Stimulated activated CD8-positive, alpha-beta memory T cell treated with anti-CD3 and anti-CD28 coated beads, Interleukin-12 subunit alpha, Interleukin-12 subunit beta, amount 100 ng/mL, for 4 hours (primary cell): ENCODE data around the gene TFCP2L1.
"Not testable (repeated sequence)": the region's sequence is repeated elsewhere in the genome, so short reads cannot be mapped to it uniquely, and the experiment has no call there.

Experiments used
- DNase-seq: peaks from one replicate; pipeline ENCODE4 v3.0.0-alpha.2; 2020; ENCODE audit warnings: low read depth

The TFCP2L1 gene

GRCh38 chr2:121242175-121242875 is 42.7 kb downstream of the TFCP2L1 start:
- DNase-seq, result no peak

- DNase-seq, result no peak
Measured at GRCh38 chr2:121241466-121241865, 43.5 kb downstream of the TFCP2L1 start.

GRCh38 chr2:121240436-121240835 is 44.6 kb downstream of the TFCP2L1 start:
- no peak for DNase-seq

- DNase-seq, result no peak
Measured at GRCh38 chr2:121239969-121240368, 45.0 kb downstream of the TFCP2L1 start.

- no peak for DNase-seq
Measured at GRCh38 chr2:121239471-121239870, 45.5 kb downstream of the TFCP2L1 start.

GRCh38 chr2:121238828-121239227 is 46.2 kb downstream of the TFCP2L1 start:
- no peak for DNase-seq

GRCh38 chr2:121237980-121238665 is 46.9 kb downstream of the TFCP2L1 start:
- DNase-seq, result no peak

- DNase-seq, result no peak
Measured at GRCh38 chr2:121237336-121237979, 47.5 kb downstream of the TFCP2L1 start.

GRCh38 chr2:121236650-121237180 is 48.3 kb downstream of the TFCP2L1 start:
- no peak for DNase-seq

- no peak for DNase-seq
Measured at GRCh38 chr2:121236101-121236640, 48.8 kb downstream of the TFCP2L1 start.

- DNase-seq, result no peak
Measured at GRCh38 chr2:121235542-121235941, 49.5 kb downstream of the TFCP2L1 start.

- no peak for DNase-seq
Measured at GRCh38 chr2:121234791-121235190, 50.2 kb downstream of the TFCP2L1 start.

GRCh38 chr2:121234144-121234543 is 50.9 kb downstream of the TFCP2L1 start:
- DNase-seq, result no peak

GRCh38 chr2:121233486-121234110 is 51.4 kb downstream of the TFCP2L1 start:
- no peak for DNase-seq

GRCh38 chr2:121232626-121233265 is 52.3 kb downstream of the TFCP2L1 start:
- no peak for DNase-seq

- DNase-seq, result no peak
Measured at GRCh38 chr2:121231385-121232000, 53.5 kb downstream of the TFCP2L1 start.

GRCh38 chr2:121228521-121228920 is 56.5 kb downstream of the TFCP2L1 start:
- no peak for DNase-seq

- not testable (repeated sequence) for DNase-seq
Measured at GRCh38 chr2:121227381-121228144, 57.4 kb downstream of the TFCP2L1 start.

- DNase-seq, result not testable (repeated sequence)
Measured at GRCh38 chr2:121225681-121226080, 59.3 kb downstream of the TFCP2L1 start.

GRCh38 chr2:121220995-121221394 is 64.0 kb downstream of the TFCP2L1 start:
- no peak for DNase-seq
